Cardiac muscle cell (in vitro differentiated cells and primary cell): Measurements from ENCODE around the gene KRTAP10-8. TPM values are rescaled to one million over a fixed set of nuclear protein-coding genes. Genes with fewer than 3 reads are reported as not detected.
"Not testable (repeated sequence)": the region's sequence is repeated elsewhere in the genome, so short reads cannot be mapped to it uniquely, and the experiment has no call there.

Source experiments
- DNase-seq, 2 donors: peaks; one replicate each; pipeline versions ENCODE4 v3.0.0 to v3.0.0-alpha.2; 2010 to 2017; ENCODE audit warnings: low read depth in 1 of 2, low spot score in 1 of 2
- H3K27ac ChIP-seq: fragments of 200-600 bp; sonication (generic); 2 replicates; pipeline ENCODE4 v1.5.1; 2016
- H3K27me3 ChIP-seq: fragments of 200-600 bp; sonication (generic); 2 replicates; pipeline ENCODE4 v1.6.0; 2016; ENCODE audit warnings: control low read depth
- H3K36me3 ChIP-seq: fragments of 200-600 bp; sonication (generic); 2 replicates; pipeline ENCODE4 v1.5.1; 2016; ENCODE audit warnings: control low read depth
- H3K4me1 ChIP-seq: fragments of 200-600 bp; sonication (generic); 2 replicates; pipeline ENCODE4 v1.8.1; 2017; ENCODE audit warnings: low read depth, mild to moderate bottlenecking, mixed run types
- H3K4me3 ChIP-seq: fragments of 200-600 bp; sonication (generic); 2 replicates; pipeline ENCODE4 v1.5.1; 2016; ENCODE audit warnings: mild to moderate bottlenecking
- H3K9me3 ChIP-seq: fragments of 200-600 bp; sonication (generic); 2 replicates; pipeline ENCODE4 v1.5.1; 2017; ENCODE audit warnings: low read depth, mild to moderate bottlenecking, control low read depth
- polyA plus RNA-seq: library from polyadenylated mRNA; unstranded; fragments of >200 nt; fragmentation: Nextera tagmentation; extraction: Ambion mirVana; gene quantifications from 2 replicates; pipeline ENCODE4 v1.2.1, GENCODE V29; 2016
- total RNA-seq: library from RNA; depleted of rRNA; stranded (reverse); fragments of >200 nt; gene quantifications from 2 replicates; pipeline ENCODE4 v1.2.3, GENCODE V29; 2016
- TF ChIP-seq, protein P1 (sequence below): IDR thresholded peaks from 2 replicates; pipeline ENCODE4 v1.5.1; 2012; ENCODE audit warnings: low read depth, mild to moderate bottlenecking, low read length

The KRTAP10-8 gene
- total and polyA plus RNA-seq, 2 experiments from 2014 or later = not detected

DNA sequence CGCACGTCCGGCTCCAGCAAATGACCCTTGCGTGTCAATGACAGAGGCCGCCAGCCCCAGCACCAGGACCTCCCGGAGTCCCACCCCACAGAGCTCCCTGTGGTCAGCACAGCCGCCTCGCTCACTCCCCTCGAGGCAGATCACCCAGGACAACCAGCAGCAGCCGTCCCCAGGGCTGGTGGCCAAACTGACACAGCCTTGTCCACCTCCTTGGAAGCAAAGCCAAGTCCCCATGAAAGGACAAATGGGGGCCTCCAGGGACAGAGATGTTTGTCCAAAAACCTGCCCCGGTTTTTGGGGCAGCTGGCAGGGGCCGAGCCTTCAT, 27.4 kb downstream of the KRTAP10-8 start:
- TF ChIP-seq, protein P1, sequence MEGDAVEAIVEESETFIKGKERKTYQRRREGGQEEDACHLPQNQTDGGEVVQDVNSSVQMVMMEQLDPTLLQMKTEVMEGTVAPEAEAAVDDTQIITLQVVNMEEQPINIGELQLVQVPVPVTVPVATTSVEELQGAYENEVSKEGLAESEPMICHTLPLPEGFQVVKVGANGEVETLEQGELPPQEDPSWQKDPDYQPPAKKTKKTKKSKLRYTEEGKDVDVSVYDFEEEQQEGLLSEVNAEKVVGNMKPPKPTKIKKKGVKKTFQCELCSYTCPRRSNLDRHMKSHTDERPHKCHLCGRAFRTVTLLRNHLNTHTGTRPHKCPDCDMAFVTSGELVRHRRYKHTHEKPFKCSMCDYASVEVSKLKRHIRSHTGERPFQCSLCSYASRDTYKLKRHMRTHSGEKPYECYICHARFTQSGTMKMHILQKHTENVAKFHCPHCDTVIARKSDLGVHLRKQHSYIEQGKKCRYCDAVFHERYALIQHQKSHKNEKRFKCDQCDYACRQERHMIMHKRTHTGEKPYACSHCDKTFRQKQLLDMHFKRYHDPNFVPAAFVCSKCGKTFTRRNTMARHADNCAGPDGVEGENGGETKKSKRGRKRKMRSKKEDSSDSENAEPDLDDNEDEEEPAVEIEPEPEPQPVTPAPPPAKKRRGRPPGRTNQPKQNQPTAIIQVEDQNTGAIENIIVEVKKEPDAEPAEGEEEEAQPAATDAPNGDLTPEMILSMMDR = no peak
- H3K27me3 ChIP-seq = no peaks in the 10 kb centered on the region
- H3K36me3 ChIP-seq = no peaks in the 10 kb centered on the region
- no peak for DNase-seq
- no peaks in the 10 kb centered on the region for H3K9me3 ChIP-seq
- H3K4me3 ChIP-seq = no peak overlapping the region
- H3K27ac ChIP-seq = no peak overlapping the region
- H3K4me1 ChIP-seq = no peaks in the 10 kb centered on the region

DNA sequence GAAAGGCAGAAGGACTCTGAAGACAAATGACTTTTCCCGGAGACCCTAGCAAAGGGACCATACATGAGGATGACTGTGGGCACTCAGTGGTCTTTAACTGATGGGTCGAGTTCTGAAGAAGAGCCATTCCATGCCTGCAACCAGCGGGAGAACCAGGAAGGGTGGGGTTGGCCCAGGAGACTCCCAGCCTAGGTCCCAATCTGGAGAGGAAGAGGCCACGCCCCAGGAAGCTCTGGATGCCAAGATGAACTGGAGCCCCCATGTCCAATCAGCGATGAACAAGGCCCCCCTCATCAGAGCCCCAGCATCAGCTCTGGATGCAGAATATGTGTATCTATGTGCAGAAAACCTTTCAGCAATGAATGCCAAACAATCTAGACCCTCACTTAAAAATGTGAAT, 28.9 kb downstream of the KRTAP10-8 start:
- Histone ChIP-seq H3K27me3 (no peaks in the 10 kb centered on the region), H3K36me3 (no peaks in the 10 kb centered on the region), H3K4me1 (no peaks in the 10 kb centered on the region), H3K9me3 (no peaks in the 10 kb centered on the region), H3K27ac (no peak overlapping the region), H3K4me3 (no peak overlapping the region)
- TF ChIP-seq, protein P1 = no peak
- DNase-seq = no peak

DNA sequence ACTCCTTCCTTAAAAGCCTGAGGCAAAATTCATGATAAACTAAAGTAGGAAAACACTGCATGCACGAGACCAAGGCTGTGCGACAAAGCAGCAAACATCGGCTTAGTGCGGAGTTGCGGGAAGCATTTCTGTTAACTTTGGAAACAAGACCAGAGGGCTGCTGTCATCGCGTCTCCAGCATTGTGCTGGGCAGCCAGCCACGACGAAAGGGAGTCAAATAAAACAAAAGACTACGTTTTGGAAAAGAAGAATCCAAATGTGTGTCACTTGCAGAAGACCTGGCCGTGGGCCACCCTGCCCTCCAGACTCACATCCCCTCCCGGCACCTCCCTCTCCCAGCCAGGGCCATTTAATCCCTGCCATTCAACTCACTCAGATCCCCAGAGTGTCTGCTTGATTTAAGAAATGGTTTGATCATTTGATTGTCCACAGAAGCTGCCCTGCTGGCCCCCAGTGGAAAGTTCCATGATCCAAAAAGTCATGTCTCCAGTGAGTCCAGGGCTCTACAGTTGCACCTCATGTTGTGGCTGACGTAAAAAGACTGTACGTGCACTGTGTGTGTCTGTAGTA, 31.9 kb downstream of the KRTAP10-8 start:
- H3K9me3 ChIP-seq = no peaks in the 10 kb centered on the region
- no peaks in the 10 kb centered on the region for H3K36me3 ChIP-seq
- no peak overlapping the region for H3K27ac ChIP-seq
- no peak overlapping the region for H3K4me3 ChIP-seq
- no peak for DNase-seq
- H3K4me1 ChIP-seq = no peaks in the 10 kb centered on the region
- TF ChIP-seq, protein P1 = no peak
- no peaks in the 10 kb centered on the region for H3K27me3 ChIP-seq

DNA sequence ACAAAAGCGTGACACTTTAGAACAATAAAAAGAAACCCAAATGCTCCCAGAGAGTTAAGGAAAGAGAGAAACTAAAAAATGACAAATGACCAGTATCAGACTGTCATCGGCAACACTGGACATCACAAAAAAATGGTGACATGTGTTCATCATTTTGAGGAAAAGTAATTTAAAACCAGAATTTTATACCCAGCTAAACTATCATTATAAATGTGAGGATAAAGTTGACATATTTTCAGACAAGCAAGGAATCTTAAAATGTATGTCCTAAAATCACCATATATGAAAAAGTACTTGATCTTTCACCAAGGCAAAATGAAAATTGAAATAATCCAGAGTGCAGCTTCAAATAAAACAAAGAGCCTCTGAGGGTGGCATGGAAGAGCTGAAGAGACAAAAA, 33.0 kb downstream of the KRTAP10-8 start:
- H3K4me1 ChIP-seq = no peaks in the 10 kb centered on the region
- no peak for DNase-seq
- TF ChIP-seq, protein P1 = no peak
- no peak overlapping the region for H3K4me3 ChIP-seq
- no peak overlapping the region for H3K27ac ChIP-seq
- H3K9me3 ChIP-seq = no peaks in the 10 kb centered on the region
- H3K27me3 ChIP-seq = no peaks in the 10 kb centered on the region
- H3K36me3 ChIP-seq = no peaks in the 10 kb centered on the region

DNA sequence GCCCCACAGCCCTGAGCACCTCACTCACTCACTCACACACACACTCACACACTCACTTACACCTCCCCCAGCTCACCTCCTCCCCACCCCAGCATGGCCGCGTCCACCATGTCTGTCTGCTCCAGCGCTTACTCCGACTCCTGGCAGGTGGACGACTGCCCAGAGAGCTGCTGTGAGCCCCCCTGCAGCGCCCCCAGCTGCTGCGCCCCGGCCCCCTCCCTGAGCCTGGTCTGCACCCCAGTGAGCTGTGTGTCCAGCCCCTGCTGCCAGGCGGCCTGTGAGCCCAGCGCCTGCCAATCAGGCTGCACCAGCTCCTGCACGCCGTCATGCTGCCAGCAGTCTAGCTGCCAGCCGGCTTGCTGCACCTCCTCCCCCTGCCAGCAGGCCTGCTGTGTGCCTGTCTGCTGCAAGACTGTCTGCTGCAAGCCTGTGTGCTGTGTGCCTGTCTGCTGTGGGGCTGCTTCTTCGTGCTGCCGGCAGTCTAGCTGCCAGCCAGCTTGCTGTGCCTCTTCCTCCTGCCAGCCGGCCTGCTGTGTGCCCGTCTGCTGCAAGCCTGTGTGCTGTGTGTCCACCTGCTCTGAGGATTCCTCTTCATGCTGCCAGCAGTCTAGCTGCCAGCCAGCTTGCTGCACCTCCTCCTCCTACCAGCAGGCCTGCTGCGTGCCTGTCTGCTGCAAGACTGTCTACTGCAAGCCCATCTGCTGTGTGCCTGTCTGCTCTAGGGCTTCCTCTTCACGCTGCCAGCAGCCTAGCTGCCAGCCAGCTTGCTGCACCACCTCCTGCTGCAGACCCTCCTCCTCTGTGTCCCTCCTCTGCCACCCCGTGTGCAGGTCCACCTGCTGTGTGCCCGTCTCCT, 34.7 kb downstream of the KRTAP10-8 start, which contains the start of gene KRTAP10-11:
KRTAP10-11 (plus strand) TSS at position 49 of the 856 bp plus-strand sequence; CDS start at position 94, 45 bp downstream.
- H3K9me3 ChIP-seq, H3K27me3 ChIP-seq, H3K4me3 ChIP-seq, H3K27ac ChIP-seq, H3K36me3 ChIP-seq, DNase-seq, H3K4me1 ChIP-seq: not testable (repeated sequence)

DNA sequence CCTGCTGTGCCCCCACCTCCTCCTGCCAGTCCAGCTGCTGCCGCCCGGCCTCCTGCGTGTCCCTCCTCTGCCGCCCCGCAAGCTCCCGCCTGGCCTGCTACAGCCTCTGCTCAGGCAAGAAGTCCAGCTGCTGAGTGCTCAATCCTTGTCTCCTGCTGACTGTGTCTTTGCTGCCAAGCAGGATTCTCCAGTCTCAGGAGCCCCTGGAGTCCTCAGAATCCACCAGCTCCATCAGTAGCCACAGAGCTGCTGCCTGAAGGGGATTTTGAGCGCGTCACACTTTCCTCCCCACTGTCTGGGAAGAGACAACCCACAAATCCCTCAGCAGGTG, 35.3 kb downstream of the KRTAP10-8 start:
- no peaks in the 10 kb centered on the region for H3K4me1 ChIP-seq

More for the DNA sequence above, 35.3 kb downstream of the KRTAP10-8 start:
- TF ChIP-seq, protein P1 = no peak
- no peaks in the 10 kb centered on the region for H3K9me3 ChIP-seq
- no peak overlapping the region for H3K4me3 ChIP-seq
- no peaks in the 10 kb centered on the region for H3K27me3 ChIP-seq
- no peaks in the 10 kb centered on the region for H3K36me3 ChIP-seq
- no peak overlapping the region for H3K27ac ChIP-seq
- DNase-seq = no peak
